HG03196 (cell line): ENCODE results near the gene GRIK4.

Experiments used
- ATAC-seq: cut with Tn5 transposase; IDR thresholded peaks from one replicate; pipeline ENCODE4 v1.9.1; 2021; ENCODE audit not compliant: unreplicated experiment

Gene GRIK4

DNA sequence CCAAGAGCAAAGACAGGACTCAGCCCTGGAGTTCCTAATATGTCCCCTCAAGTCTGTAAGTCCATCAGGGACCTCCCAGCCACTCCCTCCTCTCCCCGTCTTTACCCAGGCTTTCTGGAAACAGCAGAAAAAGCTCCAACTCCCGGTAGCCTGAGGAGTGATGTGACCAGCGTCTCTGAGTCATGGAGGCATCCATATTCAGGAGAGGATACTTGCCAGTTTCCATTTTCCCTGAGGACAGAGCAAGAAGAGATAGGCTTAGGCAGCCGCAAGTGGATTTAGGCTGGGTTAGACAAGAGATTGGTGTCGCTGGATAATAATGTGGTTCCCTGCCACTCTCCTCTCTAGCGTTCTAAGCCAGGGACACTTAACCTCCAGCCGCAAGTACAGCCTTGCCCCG lies 206.6 kb downstream of the GRIK4 start:
- no peak for ATAC-seq

DNA sequence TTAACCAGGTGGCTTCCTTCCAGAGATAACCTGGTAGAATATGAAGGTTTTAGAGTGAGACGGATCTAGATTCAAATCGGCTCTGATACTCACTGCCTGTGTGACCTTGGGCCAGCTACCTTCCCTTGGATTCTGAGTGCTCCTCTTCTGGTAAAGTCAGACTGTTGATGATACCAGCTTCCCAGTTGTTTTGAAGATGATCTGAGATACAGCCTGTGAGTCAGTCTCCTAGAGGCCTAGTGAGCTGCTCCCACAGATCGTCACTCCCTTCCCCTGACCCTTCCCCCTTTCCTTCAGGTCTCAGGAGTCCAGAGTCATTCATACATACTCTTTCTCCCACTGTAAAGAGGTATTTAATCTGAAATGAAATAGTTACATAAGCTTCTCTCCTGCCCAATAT lies 207.8 kb downstream of the GRIK4 start:
- ATAC-seq: no peak

DNA sequence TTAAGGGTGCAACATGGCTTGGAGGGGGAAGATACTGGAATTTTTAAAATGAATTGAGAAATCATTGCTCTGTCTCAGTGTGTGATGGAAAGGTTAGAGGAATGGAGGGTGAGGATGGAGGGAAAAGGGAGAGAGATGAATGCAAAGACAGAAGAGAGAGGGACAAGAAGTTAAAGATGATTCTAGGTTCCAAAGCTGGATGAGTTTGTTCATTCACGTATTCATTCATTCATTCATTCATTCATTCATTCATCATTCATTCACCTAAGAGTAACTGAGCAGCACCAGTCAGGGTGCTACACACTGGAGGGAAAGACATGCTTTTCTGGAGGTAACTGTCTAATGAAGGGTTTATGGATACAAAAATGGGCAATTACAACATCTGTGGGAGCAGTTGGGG lies 209.2 kb downstream of the GRIK4 start:
- ATAC-seq: no peak

DNA sequence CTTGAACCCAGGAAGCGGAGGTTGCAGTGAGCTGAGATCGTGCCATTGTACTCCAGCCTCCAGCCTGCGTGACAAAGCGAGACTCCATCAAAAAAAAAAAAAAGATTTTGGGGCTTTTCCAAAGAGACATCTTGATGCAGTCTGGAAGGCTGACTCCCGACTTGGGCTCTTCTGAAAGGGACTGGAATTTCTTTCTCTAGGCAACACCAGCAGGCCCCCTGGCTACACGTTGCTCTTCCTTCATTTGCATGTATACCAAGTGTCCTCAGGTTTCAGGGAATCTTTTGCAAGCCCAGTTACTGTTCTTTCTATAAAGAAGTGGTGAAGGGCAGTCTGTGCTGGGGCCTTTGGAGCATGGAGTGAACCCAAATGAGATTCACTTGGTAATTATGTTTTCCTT lies 211.0 kb downstream of the GRIK4 start:
- ATAC-seq: no peak

DNA sequence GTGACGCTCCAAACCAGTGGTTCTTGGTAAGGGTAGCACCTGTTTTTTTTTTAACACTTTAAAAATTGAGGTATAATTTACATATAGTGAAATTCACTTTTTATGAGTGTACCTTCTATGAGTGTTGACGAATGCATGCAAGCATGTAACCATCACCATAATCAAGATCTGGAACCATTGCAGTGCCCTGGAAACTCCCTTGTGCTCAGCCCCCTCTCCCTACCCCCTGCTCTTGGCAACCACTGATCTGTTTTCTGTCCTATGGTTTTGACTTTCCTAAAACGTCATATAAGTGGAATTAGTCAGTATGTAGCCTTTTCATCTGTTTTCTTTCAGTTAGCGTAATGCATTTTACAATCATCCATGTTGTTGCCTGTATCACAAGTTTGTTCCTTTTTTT lies 212.2 kb downstream of the GRIK4 start:
- ATAC-seq: no peak

DNA sequence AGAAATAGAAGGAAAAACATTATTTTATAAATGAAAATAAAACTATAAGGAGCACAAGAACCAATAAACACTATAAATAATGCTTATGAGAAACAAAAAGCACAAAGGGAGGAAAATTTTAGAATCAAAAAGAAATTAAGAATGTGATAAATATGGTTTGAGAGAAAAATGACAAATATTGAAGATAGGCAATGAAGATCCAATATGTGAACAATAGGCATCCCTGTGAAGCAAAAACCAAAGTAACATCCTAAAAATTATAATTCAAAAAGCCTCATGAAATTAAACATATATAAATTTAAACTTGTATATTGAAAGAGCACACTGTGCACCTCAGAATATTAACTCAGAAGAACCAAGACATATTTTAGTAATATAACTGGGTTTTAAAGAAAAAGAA lies 216.2 kb downstream of the GRIK4 start:
- no peak for ATAC-seq

DNA sequence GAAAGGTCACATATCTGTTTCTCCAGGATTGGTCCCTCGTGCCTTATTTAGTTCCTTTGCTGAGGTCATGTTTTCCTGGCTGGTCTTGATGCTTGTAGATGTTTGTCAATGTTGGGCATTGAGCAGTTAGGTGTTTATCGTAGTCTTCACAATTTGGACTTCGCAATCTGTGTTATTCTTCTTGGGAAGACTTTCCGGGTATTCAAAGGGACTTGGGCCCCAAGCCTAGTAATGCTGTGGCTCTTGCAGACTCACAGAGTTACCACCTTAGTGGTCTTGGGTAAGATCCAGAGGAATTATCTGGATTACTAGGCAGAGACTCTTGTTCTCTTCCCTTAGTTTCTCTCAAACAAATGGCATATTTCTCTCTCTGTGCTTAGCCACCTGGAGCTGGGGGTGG lies 223.5 kb downstream of the GRIK4 start:
- ATAC-seq: no peak

DNA sequence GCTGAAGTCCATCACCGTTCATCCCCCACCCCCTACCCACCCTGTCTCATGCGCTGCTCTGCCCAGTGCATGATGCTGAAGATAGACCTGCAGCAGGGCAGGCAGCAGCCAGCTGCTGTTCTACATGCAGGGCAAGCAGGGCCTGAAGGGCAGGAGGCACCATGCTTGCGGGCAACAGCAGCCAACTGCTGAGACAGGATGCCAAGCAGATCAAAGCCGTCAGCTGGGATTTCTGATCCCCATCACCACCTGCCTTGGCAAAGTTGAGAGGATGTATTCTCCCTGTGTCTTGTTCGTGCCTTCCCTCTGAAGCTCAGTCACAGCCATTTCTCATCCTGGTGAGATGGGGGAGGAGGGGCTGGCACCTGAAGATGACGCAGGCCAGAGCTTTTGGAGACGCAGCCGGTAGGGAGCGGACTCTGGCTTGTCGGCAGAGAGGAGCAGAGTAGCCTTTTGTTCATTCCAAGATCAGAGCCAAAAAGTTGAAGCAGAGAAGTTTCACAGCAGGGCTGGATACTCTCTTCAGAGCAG lies 227.0 kb downstream of the GRIK4 start:
- ATAC-seq: no peak

DNA sequence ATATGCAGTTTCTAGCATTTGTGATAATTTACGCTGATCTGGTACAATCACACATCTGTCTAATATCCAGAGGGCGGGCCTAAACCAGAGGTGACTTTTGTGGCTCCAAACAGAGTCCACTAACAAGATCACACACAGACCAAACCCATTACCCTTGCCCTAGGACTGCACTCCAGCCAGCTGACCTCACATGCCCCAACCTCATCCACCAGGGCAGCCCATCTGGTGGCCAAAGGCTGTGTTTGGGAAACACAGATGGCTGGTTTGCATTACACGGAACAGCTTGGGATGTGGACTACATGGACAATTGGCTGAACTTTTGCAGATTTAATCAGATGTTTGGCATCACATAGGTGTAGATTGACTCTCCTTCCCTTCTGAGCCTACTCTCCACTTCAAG lies 228.2 kb downstream of the GRIK4 start:
- ATAC-seq: no peak

DNA sequence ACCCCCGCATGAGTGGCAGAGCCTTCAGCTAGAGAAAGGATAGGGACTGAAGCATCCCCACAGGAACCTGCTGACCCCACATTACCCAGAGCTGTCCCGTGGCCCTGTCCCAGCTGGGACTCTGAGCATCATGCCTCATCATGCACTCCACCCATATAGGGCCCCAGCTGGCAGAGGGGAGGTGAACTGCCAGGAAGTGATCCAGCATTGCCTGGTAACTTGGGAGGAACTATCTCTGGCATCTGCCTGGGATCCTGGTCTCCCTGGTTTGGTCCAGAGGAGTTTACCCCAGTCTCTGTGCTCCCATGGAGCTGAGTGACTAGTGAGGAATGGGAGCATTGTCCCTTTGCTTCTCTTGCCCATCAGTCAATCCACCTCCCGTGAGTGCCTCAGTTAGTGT lies 228.8 kb downstream of the GRIK4 start:
- no peak for ATAC-seq

DNA sequence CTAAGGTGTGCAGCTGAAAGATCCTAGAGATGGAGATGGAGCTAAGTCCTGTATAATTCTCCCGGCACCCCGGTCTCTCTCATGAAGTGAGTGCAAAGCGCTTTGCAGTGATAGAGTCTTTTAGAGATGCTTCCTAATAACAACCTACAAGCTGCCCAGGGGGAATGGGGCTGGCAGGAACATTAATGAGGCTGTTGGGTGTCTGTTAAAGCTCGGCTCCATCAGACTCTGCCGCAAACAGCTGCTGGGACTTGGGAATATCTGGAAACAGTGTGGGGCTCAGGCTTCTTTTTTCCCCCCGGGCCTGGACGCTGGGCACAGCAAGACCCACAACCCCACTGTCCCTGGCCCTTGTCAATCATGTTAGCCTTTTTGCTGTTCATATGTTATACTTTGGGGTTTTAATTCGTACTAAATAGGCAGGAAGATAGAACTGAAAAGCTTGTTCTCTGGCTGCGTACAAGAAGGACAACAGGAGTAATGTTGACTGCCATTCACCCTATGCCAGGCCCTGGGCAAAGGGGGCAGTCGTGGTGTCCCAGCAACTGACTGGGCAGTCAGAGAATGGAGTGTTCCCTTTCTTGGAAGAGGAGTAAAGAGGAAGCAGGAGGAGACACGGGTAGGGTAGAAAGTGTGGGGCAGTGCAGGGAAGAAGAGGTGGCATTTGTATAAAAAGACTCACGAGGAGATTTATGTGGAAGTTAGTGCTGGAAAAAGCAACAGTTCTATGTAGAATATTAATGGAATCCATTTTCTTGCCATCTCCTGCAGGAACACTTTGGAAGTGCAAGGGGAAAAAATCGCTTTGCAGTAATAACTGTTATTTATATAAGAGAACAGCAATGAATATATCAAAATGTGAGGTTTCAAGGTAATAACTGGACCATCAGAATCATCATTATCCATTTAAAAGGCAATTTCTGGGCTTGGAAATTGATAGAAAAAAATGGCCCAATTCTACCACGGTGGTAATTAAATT lies 232.8 kb downstream of the GRIK4 start:
- no peak for ATAC-seq

DNA sequence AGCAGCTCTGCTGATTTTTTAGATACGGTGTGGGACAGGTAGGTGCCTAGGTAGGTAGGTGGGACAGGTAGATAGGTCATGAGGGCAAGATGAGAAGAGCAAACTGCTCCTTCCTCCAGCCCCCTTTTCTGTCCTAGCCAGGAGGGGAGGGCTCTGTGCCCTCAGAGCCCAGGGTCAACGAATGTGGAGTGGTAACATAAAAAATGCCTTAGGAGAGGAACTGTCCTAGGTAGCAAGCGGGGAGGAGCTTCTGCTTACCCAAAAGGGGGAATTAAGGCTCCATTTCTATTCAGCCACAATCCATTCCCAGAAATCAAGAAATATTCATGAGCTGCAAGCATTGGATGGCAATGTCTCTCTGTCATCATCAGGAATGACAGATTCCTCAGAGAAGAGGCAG lies 234.8 kb downstream of the GRIK4 start:
- ATAC-seq: no peak

DNA sequence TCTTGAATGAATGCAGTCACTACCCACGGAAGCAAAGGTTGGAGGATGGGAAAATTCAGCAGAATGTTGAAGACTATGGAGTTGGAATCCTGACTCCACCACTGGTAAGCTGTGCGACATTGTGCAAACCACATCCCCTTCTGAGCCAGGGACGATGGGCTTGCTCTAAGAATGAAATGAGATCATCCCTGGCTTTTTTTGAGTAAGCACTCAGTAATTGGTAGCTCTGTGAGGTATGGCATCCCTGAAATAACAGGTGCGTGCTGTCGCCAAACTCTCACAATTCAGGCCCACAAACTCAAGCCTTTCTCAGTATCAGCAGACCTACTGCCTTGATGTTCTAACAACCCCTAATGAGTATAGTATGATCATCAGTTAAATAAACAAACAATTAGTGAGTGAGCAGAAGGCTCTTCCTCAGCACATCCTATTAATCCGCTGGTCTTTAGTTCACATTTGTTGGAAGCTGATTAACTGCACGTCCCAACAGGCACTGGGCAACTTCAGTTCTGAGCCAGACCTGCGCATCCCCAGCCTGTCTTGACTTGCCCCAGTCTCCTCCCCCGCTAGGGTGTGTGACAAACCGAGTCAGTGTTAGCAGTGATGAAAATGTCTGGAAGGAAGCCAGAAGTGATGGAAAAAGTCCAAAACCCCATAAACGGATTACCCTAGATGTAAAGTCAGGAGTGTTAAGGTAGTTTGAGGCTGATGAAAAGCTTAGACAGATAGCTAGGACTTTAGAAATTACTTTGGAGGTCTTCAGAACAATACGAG lies 235.5 kb downstream of the GRIK4 start:
- ATAC-seq: no peak

DNA sequence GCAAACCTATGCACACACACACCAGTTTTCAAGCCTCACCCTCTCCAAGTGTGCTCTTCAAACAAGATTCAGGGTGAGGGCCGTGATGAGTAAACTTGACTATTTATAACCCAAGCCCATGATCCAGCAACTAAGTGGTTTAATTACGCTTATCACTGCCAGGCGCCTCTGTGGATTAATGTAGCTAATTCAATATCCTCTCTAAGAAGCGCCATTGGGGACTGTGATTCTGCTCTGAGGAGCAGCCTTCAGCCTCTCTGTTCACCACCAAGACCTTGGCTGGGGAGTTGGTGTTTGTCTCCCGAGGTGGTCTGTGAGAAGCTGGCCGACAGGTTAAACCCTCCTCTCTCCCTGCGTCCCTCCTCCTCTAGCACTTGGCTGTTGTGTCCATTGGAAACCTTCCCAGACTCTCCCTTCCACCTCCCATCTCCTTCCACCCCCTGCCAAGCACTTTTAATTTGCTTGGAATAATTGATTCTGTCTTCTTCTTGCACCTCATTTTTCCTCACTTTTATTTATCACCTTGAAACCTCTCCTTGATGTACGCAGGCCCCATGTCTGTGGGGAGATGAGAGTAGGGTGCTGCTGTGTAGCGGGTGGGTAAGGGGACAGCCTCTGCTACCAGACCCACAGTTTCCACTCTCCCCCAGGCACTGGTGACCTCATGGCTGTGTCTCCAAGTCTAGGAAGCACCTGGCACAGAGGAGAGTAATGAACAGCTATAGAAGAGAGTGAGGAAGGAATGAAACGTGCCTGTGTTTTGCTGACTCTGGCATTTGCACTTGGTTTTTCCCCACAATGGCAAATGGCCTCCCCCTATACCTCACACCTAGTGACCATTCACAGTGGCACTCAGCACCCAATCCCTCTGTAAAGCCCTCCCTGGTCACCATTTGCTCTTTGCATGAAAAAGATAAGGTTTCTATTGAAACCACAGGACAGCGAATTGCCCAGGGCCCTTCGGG lies 236.6 kb downstream of the GRIK4 start:
- no peak for ATAC-seq

DNA sequence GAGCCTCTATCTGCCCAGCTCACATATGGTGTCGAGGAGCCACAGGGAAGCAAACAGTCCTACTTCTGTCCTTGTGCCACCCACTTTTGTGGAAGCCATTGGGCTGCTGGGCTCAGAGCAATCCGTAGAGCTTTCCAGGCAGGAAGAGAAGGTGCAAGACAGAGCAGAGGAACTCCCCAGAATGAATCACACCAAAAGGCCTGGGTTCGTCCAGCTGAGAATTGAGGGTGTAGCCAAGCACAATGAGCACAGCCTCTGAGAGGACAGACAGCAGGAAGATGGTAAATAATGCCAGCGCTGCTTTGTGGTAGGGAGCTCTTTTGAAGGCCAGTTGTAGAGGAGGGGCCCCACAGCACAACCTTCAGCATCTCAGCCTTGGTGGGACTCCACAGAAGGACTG lies 237.8 kb downstream of the GRIK4 start:
- no peak for ATAC-seq

DNA sequence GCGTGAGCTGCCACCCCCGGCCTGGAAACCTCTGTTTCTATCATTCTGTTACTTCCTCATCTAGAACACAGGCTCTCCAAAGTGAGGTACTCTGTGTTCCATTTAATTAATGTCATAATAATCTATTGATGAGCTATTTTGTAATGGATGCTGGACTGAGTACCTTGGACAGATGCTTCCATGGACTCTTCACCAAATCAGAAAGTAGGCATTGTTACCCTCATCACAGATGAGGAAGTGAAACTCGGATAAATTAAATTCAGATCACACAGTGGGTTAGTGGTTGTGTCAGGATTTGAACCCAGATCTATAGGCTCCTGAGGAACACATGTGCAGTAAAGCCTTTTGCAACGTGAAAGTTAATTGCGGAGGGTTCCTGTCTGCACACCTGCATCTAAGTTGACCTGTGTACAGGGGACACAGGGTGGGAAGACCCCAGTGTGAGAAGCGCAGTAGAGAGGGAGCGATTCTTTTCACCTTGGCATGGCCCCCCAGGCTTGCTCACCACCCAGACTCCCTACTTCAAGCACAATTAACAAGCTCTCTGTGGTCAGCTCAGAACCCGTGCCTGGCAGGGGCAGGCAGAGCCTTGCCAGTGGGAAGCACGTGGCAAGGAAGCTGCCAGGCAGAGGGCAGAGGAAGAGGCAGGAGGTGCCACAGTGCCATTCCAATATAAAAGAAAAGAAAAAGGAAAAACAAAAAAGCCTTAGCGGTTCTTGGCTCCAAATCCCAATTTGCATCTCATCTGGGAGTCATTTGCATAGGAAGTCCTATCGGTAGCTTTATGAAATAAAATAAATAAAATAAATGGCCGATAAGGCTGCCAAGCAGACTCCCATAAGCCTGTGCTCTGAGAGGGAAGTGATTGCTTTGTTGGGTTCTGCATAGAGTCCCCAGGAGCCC lies 239.3 kb downstream of the GRIK4 start:
- no peak for ATAC-seq

DNA sequence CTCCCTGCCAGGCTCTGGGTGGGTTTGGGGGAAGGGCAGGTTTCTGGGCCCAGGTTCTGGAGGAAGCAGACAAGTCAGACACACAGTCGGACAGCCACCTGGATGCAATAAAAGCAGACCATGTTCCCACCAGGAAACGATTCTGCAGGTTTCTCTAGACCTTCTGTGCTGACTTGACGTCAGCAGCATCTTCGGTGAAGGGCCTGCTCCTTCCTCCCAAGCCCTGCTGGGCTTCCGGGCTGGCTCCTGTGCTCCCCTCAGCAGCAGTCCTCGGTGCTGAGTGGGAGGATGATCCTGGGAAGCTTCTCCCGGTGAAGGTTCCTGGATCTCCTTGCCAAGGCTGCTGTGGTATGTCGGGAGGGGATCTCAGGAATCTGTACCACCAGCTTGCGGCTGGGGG lies 240.0 kb downstream of the GRIK4 start:
- ATAC-seq: no peak

DNA sequence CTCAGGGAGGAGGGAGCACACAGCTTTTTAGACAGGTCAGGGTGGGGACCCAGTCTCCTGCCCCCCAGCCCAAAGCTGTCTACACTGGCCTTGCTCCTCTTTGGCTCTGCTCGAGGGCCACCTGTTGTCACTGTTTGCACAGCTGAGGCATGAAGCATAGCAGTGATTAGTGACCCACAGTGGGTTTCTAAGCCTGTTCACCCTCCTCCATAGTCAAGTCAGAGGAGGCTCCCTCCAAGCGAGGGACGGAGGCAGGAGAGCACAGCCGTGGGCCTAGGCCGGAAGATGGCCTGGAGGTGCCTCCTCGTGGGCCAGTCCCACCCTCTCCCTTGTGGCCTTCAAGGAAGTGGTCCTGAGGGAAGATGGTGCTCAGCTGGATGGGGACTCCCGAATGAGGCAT lies 241.1 kb downstream of the GRIK4 start:
- ATAC-seq: no peak

DNA sequence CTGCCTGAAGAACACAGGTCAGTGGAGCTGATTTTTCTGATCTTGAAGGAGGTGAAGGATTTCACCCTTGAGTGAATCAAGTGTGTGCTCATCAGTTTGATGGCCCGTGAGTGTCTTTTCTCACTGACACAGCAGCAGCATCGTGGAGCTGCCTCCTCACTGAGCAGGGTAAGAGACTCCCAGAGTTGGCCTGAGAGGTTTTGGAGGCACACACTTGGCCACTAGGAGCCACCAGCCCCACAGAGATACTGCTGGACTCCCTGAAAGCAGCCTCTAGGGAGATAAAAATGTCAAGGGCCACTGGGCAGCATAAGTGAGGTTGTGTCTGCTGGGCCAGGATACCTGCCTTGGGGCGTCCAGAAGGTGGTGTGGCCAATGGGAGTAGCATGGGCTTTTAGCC lies 245.4 kb downstream of the GRIK4 start:
- ATAC-seq: no peak

DNA sequence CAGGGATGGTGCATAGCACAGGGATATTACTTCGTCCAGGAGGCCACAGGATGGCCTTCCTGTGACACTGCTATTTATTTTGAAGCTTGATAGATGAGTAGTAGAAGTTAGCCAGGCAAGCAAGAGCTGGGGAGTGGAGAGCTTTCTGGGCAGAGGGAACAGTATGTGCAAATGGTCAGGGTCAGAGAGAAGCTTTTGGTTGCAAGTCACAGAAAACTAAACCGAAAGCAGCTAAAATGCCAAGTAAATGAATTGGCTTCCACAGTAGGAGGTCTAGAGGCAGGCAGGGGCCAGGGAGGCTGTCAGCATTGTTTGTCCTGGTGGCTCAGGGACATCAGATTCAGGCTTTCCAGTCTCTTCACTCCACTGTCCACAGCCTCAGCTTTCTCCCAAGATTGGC lies 247.5 kb downstream of the GRIK4 start:
- ATAC-seq: no peak
